GM19240 (cell line): ENCODE results near the gene SH2D1A.
"Not testable (repeated sequence)": the region's sequence is repeated elsewhere in the genome, so short reads cannot be mapped to it uniquely, and the experiment has no call there.

Source experiments
- DNase-seq: peaks from one replicate; pipeline ENCODE4 v3.0.0; 2011; ENCODE audit warnings: low spot score; ENCODE audit not compliant: insufficient read length

Gene SH2D1A

GRCh38 chrX:124348885-124349453, 2.6 kb downstream of the SH2D1A start:
- no peak for DNase-seq

- no peak for DNase-seq
These were observed 8.3 kb downstream of the SH2D1A start for GRCh38 chrX:124354648-124355047.

GRCh38 chrX:124358800-124359383, 12.5 kb downstream of the SH2D1A start:
- DNase-seq = no peak

GRCh38 chrX:124362072-124362471, 15.7 kb downstream of the SH2D1A start:
- DNase-seq = no peak

- no peak for DNase-seq
These were observed 16.4 kb downstream of the SH2D1A start for GRCh38 chrX:124362761-124363160.

GRCh38 chrX:124369722-124370121, 23.4 kb downstream of the SH2D1A start:
- DNase-seq = no peak

- DNase-seq = no peak
These were observed 27.0 kb downstream of the SH2D1A start for GRCh38 chrX:124373348-124373747.

GRCh38 chrX:124378643-124379042, 32.3 kb downstream of the SH2D1A start:
- no peak for DNase-seq

GRCh38 chrX:124383354-124383753, 37.0 kb downstream of the SH2D1A start:
- DNase-seq = no peak

- no peak for DNase-seq
These were observed 40.0 kb downstream of the SH2D1A start for GRCh38 chrX:124386401-124386800.

GRCh38 chrX:124388562-124388961, 42.2 kb downstream of the SH2D1A start:
- peak; percentile 5 for DNase-seq

- DNase-seq = no peak
These were observed 46.4 kb downstream of the SH2D1A start for GRCh38 chrX:124392794-124393193.

GRCh38 chrX:124393238-124393637, 46.9 kb downstream of the SH2D1A start:
- DNase-seq = no peak

GRCh38 chrX:124393659-124394058, 47.3 kb downstream of the SH2D1A start:
- DNase-seq = no peak

GRCh38 chrX:124395145-124395880, 49.0 kb downstream of the SH2D1A start:
- no peak for DNase-seq

GRCh38 chrX:124401696-124402095, 55.3 kb downstream of the SH2D1A start:
- DNase-seq = no peak

- no peak for DNase-seq
These were observed 59.5 kb downstream of the SH2D1A start for GRCh38 chrX:124405868-124406267.

- peak; percentile 27 for DNase-seq
These were observed 60.1 kb downstream of the SH2D1A start for GRCh38 chrX:124406294-124407014.

- no peak for DNase-seq
These were observed 60.9 kb downstream of the SH2D1A start for GRCh38 chrX:124407226-124407625.

GRCh38 chrX:124408380-124408779, 62.0 kb downstream of the SH2D1A start:
- DNase-seq = not testable (repeated sequence)

GRCh38 chrX:124413244-124413643, 66.9 kb downstream of the SH2D1A start:
- DNase-seq = no peak

GRCh38 chrX:124414281-124414680, 67.9 kb downstream of the SH2D1A start:
- no peak for DNase-seq
